AG04449 (cell line): ENCODE results near the gene YARS1.
"Not testable (repeated sequence)": the region's sequence is repeated elsewhere in the genome, so short reads cannot be mapped to it uniquely, and the experiment has no call there.

Experiments used
- CTCF ChIA-PET: fragments of 350-600 bp; formaldehyde crosslinking; extraction: SDS; loops from one replicate; lab custom pipeline; 2021; ENCODE audit warnings: antibody characterized with exemption; lab: Yijun Ruan, JAX
- POLR2A ChIA-PET: fragments of 400-600, 350-600 bp; formaldehyde crosslinking; extraction: SDS; loops from one replicate; lab custom pipeline; 2020; ENCODE audit warnings: antibody characterized with exemption, inconsistent platforms; lab: Yijun Ruan, JAX
- DNase-seq: peaks from one replicate; pipeline ENCODE4 v3.0.0-alpha.2; 2010; ENCODE audit warnings: low read depth, low spot score
- H3K4me3 ChIP-seq: 2 replicates; pipeline ENCODE4 v1.5.1; 2011; ENCODE audit warnings: low read depth, mild to moderate bottlenecking, control low read depth, low read length
- TF ChIP-seq, protein P1 (sequence below): IDR thresholded peaks from one replicate; pipeline ENCODE4 v1.5.1; 2011; ENCODE audit warnings: mild to moderate bottlenecking, moderate library complexity, low read length, control low read depth, inconsistent platforms; ENCODE audit not compliant: insufficient read depth; ENCODE audit errors: missing control alignments

YARS1 gene

DNA sequence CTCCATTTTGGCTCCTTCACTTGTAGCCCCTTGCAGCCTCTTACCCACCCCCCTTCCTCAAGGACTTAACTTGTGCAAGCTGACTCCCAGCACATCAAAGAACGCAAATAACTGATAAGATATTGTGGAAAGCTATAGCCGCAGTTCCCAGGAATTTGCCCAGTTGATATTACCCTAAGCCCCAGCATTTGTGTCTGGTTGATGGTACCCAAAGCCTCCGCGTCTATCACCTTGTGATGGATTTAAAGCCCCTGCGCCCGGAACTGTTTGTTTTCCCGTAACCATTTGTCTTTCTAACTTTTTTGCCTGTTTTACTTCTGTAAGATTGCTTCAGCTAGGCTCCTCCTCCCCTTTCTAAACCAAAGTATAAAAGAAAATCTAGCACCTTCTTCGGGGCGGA is 5.9 kb downstream of the YARS1 start:
- no peak for DNase-seq
- no peak overlapping the region for H3K4me3 ChIP-seq
- CTCF ChIA-PET: interaction anchor here (1.4 kb wide), 1 partner anchor 12 kb away, joined by 3 read pairs; no protein-coding TSS in a partner anchor
- TF ChIP-seq, protein P1, sequence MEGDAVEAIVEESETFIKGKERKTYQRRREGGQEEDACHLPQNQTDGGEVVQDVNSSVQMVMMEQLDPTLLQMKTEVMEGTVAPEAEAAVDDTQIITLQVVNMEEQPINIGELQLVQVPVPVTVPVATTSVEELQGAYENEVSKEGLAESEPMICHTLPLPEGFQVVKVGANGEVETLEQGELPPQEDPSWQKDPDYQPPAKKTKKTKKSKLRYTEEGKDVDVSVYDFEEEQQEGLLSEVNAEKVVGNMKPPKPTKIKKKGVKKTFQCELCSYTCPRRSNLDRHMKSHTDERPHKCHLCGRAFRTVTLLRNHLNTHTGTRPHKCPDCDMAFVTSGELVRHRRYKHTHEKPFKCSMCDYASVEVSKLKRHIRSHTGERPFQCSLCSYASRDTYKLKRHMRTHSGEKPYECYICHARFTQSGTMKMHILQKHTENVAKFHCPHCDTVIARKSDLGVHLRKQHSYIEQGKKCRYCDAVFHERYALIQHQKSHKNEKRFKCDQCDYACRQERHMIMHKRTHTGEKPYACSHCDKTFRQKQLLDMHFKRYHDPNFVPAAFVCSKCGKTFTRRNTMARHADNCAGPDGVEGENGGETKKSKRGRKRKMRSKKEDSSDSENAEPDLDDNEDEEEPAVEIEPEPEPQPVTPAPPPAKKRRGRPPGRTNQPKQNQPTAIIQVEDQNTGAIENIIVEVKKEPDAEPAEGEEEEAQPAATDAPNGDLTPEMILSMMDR: no peak
- POLR2A ChIA-PET: no interaction called here

GRCh38 chr1:32810358-32810757 is 6.8 kb downstream of the YARS1 start:
- H3K4me3 ChIP-seq: no peak overlapping the region
- DNase-seq: no peak
- ChIA-PET CTCF (interaction anchor here (1.4 kb wide), 1 partner anchor 13 kb away, joined by 3 read pairs; no protein-coding TSS in a partner anchor), POLR2A (no interaction called here)
- TF ChIP-seq, protein P1: no peak

DNA sequence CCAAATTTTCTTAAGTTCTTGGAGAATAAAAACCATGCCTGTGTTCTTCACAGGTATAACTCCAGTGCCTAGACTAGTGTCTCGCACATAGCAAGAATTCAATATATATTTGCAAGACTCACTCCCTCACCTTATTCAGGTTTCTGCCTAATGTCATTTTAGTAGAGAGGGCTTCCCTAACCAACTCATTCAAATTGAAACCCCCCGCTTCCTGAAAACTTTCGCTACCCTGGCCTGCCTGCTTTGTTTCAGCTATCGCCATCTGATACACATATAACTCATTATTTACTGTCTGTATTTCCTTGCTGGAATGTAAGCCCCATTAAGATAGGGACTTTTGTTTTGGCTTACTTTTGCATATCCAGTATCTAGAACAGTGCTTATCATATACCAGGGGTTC is 8.6 kb downstream of the YARS1 start:
- DNase-seq: no peak
- TF ChIP-seq, protein P1: no peak
- CTCF ChIA-PET: no interaction called here
- POLR2A ChIA-PET: no interaction called here
- no peak overlapping the region for H3K4me3 ChIP-seq

DNA sequence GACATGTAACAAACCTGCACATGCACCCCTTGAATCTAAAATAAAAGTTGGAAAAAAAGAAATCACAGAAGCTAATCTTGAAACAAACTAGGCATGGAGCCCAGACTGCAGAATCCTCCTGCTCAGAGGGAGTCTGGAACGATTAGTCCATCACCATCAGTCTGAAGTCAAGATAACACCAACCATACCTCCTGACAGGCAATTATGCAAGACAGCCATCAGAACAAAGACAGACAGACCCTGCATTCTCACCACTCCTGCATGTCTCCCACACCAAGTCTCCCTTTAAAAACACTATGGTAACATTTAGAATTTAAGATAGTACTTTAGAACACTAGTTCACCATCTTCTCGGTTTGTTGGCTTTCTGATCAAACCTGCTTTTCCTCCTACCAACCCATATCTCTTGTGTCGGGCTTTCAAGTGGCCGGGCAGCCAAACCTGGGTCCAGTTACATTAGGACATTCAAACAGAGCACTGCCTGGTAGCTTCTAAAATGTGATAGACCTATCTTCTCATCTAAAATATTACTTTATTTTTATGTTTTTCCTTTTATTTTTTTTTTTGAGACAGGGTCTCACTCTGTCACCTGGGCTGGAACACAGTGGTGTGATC is 10.1 kb downstream of the YARS1 start:
- ChIA-PET POLR2A (no interaction called here), CTCF (no interaction called here)
- H3K4me3 ChIP-seq: no peak overlapping the region
- TF ChIP-seq, protein P1: no peak
- DNase-seq: no peak

GRCh38 chr1:32806290-32806689 is 10.9 kb downstream of the YARS1 start:
- DNase-seq: no peak
- ChIA-PET POLR2A (interaction anchor here (0.7 kb wide), 1 partner anchor 10 kb away, joined by 3 read pairs; no protein-coding TSS in a partner anchor), CTCF (no interaction called here)
- H3K4me3 ChIP-seq: no peak overlapping the region
- TF ChIP-seq, protein P1: no peak

DNA sequence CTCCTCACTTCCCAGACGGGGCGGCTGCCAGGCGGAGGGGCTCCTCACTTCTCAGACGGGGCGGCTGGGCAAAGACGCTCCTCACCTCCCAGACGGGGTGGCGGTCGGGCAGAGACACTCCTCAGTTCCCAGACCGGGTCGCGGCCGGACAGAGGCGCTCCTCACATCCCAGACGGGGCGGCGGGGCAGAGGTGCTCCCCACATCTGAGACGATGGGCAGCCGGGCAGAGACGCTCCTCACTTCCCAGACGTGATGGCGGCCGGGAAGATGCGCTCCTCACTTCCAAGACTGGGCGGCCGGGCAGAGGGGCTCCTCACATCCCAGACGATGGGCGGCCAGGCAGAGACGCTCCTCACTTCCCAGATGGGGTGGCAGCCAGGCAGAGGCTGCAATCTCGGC is 12.7 kb downstream of the YARS1 start:
- H3K4me3 ChIP-seq, CTCF ChIA-PET, POLR2A ChIA-PET, DNase-seq: not testable (repeated sequence)
